ENCODE results near the gene NAA11. TPM values are rescaled to one million over a fixed set of nuclear protein-coding genes. Genes with fewer than 3 reads are reported as not detected.

Gene NAA11
- total RNA-seq = not detected

DNA sequence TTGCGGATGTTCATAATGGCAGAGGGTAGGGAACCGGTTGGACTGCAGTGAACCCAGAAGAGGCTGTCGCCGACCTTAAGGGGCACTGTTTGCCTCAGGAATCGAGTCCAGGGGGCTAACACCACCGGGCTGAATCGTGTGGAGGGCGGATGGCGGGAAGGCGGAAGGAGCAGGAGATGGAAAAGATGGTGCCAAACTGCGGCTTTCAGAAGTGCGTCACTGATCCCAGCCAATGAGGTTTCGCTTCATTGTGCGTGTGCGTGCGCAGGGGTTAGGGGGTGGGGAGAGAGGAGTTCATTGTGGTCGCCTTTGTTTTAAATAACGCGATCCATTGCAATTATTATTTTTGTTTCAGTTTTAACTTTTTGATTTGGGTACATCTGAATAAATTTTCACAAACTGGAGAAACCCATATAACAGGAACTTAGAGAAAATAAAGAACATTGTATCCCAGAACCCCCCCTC is at the start of gene NAA11:
TSS of gene NAA11 (minus strand) at position 198 of the 465 bp plus-strand sequence. CDS start at position 14, 184 bp downstream.
- ChIA-PET POLR2A (no interaction called here), CTCF (no interaction called here)
- Mint-ChIP-seq H3K36me3 (ENCODE audit: low read depth) (no peaks in the 10 kb centered on the region), H3K4me1 (ENCODE audit: low read depth) (no peaks in the 10 kb centered on the region), H3K4me3 (no peak within 1 kb of the TSS), H3K27me3 (ENCODE audit: low read depth) (no peaks in the 10 kb centered on the region), H3K9me3 (ENCODE audit: insufficient read depth) (no peaks in the 10 kb centered on the region), H3K27ac (no peak within 1 kb of the TSS)
- ATAC-seq = no peak
- DNase-seq = no peak

DNA sequence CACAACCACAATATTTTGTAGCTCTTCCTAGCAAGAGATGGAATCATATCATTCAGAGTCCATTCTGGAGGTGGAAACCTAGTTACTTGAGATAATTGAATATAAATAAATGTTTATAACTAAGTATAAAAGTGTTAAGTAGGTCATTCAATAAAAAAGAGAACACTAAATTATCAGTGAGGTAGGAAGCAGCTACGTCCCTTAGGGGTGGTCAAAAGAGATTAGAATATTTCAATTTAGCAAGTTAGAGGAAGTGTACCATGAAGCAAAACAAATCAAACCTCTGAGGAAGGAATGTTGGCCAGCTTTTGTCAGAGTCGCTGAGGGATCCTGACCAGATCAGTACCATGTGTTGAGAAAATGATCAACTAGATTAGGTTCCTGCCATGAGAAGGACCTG is 44.2 kb upstream of the NAA11 start:
- Mint-ChIP-seq H3K9me3 (ENCODE audit: insufficient read depth) (no peaks in the 10 kb centered on the region), H3K36me3 (ENCODE audit: low read depth) (no peaks in the 10 kb centered on the region), H3K27me3 (ENCODE audit: low read depth) (no peaks in the 10 kb centered on the region), H3K27ac (no peak overlapping the region), H3K4me1 (ENCODE audit: low read depth) (no peaks in the 10 kb centered on the region), H3K4me3 (no peak overlapping the region)
- ChIA-PET CTCF (no interaction called here), POLR2A (no interaction called here)
- no peak for DNase-seq
- no peak for ATAC-seq

DNA sequence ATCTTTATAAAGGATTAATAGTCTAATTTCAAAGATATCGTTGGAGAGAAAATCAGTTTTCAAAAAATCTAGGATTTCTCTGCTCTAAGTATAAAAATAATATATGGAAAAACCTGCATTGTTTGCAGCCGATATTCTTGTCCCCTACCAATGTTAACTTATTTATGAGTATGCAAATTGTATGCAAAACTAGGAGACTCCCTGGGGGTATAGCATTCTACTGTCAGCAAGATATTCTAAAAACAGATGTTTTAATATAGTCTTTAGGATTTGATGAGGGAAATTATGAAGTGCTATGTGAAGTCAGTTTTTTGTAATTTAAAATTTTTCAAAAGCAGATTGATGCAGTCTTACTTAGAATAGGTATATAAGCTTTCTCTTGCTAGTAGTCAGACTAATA is 41.2 kb upstream of the NAA11 start:
- no peak overlapping the region for H3K4me3 Mint-ChIP-seq
- DNase-seq (no peak), ATAC-seq (no peak)
- no peaks in the 10 kb centered on the region for H3K36me3 Mint-ChIP-seq (ENCODE audit: low read depth)
- CTCF ChIA-PET = no interaction called here
- H3K27ac Mint-ChIP-seq = no peak overlapping the region
- no peaks in the 10 kb centered on the region for H3K9me3 Mint-ChIP-seq (ENCODE audit: insufficient read depth)
- no peaks in the 10 kb centered on the region for H3K27me3 Mint-ChIP-seq (ENCODE audit: low read depth)
- H3K4me1 Mint-ChIP-seq (ENCODE audit: low read depth) = no peaks in the 10 kb centered on the region
- POLR2A ChIA-PET = no interaction called here

DNA sequence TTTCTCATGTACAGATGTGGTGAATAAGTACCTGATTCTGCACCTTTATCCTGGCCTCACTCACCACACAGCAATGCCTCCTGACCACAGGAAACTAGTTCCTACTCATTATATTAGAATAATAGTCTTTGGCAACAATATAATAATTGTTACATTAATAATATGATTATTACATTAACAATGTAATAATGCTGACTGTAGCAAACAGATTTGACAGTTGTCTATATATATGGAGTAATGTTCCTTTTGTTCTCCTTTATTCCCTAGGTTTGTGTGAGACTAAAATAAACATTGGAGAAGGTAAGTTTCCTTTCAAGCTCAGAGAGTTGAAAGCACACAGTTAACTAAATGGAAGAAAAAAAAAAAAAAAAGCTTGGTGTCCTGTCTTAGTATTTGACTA is 40.6 kb upstream of the NAA11 start:
- ChIA-PET CTCF (no interaction called here), POLR2A (no interaction called here)
- ATAC-seq (no peak), DNase-seq (no peak)
- Mint-ChIP-seq H3K4me1 (ENCODE audit: low read depth) (no peaks in the 10 kb centered on the region), H3K9me3 (ENCODE audit: insufficient read depth) (no peaks in the 10 kb centered on the region), H3K27ac (no peak overlapping the region), H3K36me3 (ENCODE audit: low read depth) (no peaks in the 10 kb centered on the region), H3K4me3 (no peak overlapping the region), H3K27me3 (ENCODE audit: low read depth) (no peaks in the 10 kb centered on the region)

DNA sequence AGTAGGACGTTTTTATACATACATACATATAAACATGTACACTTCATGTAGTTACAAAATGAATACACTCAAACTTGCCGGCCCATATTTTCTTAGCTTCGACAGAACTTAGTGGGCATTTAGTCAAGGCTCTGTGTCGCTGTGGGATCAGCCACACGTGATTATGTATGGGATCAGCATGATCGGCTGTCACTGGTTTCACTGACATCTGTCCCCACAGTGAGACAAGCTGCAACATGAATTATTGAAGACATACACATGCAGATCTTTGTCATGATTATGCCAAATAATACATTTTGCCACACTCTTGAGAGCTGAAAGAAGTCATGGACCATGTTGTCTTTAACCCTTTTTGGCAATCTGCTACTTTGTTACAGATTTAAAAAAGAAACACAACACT is 38.2 kb upstream of the NAA11 start:
- Mint-ChIP-seq H3K27me3 (ENCODE audit: low read depth) (no peaks in the 10 kb centered on the region), H3K27ac (no peak overlapping the region)
- CTCF ChIA-PET = interaction anchor here (0.6 kb wide), 1 partner anchor 952 kb away, joined by 3 read pairs; no protein-coding TSS in a partner anchor

DNA sequence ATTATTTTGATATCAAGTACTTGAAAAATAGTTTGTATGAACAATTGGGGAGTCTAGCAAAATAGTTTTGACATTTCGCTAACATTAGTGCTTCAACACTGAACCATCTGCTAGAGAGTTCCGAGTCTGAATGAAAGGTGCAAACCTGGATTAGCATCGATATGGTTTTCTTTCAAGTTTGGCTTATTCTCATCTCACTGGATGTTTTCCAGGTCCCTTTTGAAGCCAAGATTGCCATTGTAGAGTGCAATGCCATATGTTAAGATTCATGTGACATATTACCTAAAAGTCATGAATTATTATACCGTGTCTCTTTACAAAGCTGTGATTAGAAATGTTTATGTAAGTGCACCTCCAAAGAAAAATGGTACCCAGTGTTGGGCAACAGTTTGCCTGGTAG is 36.8 kb upstream of the NAA11 start:
- no peak for ATAC-seq
- ChIA-PET POLR2A (no interaction called here), CTCF (no interaction called here)
- Mint-ChIP-seq H3K36me3 (ENCODE audit: low read depth) (no peaks in the 10 kb centered on the region), H3K4me1 (ENCODE audit: low read depth) (no peaks in the 10 kb centered on the region), H3K27ac (no peak overlapping the region), H3K27me3 (ENCODE audit: low read depth) (no peaks in the 10 kb centered on the region), H3K9me3 (ENCODE audit: insufficient read depth) (no peaks in the 10 kb centered on the region), H3K4me3 (no peak overlapping the region)
- no peak for DNase-seq

More for the DNA sequence above, 38.2 kb upstream of the NAA11 start:
- POLR2A ChIA-PET = no interaction called here
- no peaks in the 10 kb centered on the region for H3K9me3 Mint-ChIP-seq (ENCODE audit: insufficient read depth)
- no peak for DNase-seq
- ATAC-seq = no peak
- no peaks in the 10 kb centered on the region for H3K36me3 Mint-ChIP-seq (ENCODE audit: low read depth)
- no peaks in the 10 kb centered on the region for H3K4me1 Mint-ChIP-seq (ENCODE audit: low read depth)
- H3K4me3 Mint-ChIP-seq = no peak overlapping the region

DNA sequence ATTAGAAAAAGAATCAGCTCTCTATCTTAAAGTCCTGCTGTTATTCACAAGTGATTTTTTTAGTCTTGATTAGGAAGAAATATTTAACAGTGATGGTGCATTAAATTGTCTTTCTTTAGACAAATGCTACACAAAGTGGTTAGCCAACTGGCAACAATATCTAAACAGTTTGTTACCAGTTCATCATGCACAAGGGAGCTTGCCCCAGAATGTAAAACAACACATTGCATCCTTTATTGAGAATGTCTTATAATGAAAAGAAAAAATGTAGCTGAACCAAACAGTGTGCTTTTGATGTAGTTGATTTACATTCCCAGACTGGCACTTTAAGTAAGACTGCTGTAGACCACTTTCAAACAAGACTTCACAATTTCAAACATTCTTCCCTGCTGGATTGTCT is 34.1 kb upstream of the NAA11 start:
- no peak for ATAC-seq
- ChIA-PET POLR2A (no interaction called here), CTCF (no interaction called here)
- Mint-ChIP-seq H3K27me3 (ENCODE audit: low read depth) (no peaks in the 10 kb centered on the region), H3K27ac (no peak overlapping the region), H3K9me3 (ENCODE audit: insufficient read depth) (no peaks in the 10 kb centered on the region), H3K4me1 (ENCODE audit: low read depth) (no peaks in the 10 kb centered on the region), H3K4me3 (no peak overlapping the region), H3K36me3 (ENCODE audit: low read depth) (no peaks in the 10 kb centered on the region)
- DNase-seq = no peak

DNA sequence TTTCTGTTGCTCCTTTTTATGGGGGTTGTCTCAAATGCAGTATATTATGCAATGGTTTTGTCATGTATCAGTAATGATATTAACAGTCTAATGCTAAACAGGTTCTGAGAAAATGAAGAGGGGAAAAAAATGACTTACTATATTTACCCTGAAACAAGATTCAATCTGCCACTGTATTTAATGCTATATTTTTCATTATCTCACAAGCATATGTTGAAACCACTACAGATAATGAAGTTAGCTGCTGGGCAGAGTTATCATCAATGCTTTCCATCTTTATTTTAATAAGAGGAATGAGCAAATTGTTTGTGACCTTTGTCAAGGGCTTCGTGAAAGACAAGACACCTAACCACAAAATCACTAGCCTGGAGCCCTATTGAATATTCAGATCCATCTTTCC is 32.6 kb upstream of the NAA11 start:
- DNase-seq = no peak
- Mint-ChIP-seq H3K27me3 (ENCODE audit: low read depth) (no peaks in the 10 kb centered on the region), H3K9me3 (ENCODE audit: insufficient read depth) (no peaks in the 10 kb centered on the region), H3K4me1 (ENCODE audit: low read depth) (no peaks in the 10 kb centered on the region), H3K4me3 (no peak overlapping the region), H3K36me3 (ENCODE audit: low read depth) (no peaks in the 10 kb centered on the region), H3K27ac (no peak overlapping the region)
- ATAC-seq = no peak
- CTCF ChIA-PET = no interaction called here
- POLR2A ChIA-PET = no interaction called here

DNA sequence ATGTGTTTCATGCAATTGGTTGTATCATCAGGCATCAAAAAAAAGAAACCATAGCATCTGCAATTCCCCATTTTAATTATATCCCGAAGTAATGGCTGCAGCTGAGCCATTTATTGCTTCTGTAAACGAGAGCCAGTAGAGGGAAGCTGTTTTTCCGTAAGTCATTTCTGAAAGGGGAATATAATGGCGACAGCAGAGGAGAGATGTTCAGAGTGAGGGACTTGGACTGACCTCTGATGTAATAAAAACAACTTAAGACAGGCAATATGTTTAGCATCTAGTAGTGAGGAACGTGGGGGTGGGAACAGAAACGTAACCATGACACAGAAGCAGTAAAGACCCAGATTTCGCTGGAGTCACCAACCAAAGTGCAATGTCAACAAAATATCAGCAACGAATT is 31.5 kb upstream of the NAA11 start:
- H3K9me3 Mint-ChIP-seq (ENCODE audit: insufficient read depth) = no peaks in the 10 kb centered on the region
- H3K36me3 Mint-ChIP-seq (ENCODE audit: low read depth) = no peaks in the 10 kb centered on the region
- DNase-seq (no peak), ATAC-seq (no peak)
- no peaks in the 10 kb centered on the region for H3K4me1 Mint-ChIP-seq (ENCODE audit: low read depth)
- no peak overlapping the region for H3K4me3 Mint-ChIP-seq
- H3K27me3 Mint-ChIP-seq (ENCODE audit: low read depth) = no peaks in the 10 kb centered on the region
- POLR2A ChIA-PET = no interaction called here
- H3K27ac Mint-ChIP-seq = no peak overlapping the region
- CTCF ChIA-PET = no interaction called here

DNA sequence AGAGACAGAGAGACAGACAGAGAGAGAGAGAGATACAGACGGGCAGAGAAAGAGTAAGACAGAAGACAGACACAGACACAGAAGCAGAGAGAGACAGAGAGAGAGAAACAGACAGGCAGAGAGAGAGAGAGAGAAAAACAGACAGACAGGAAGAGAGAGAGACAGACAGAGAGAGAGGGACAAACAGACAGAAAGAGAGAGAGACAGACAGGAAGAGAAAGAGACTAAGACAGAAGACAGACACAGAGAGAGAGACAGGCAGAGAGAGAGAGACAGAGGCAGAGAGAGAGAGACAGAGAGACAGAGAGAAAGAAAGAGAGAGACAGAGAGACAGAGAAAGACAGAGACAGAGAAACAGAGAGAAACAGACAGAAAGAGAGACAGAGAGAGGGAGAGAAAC is 27.2 kb upstream of the NAA11 start:
- no peak for ATAC-seq
- ChIA-PET CTCF (no interaction called here), POLR2A (no interaction called here)
- H3K27me3 Mint-ChIP-seq (ENCODE audit: low read depth) = no peaks in the 10 kb centered on the region
- H3K9me3 Mint-ChIP-seq (ENCODE audit: insufficient read depth) = no peaks in the 10 kb centered on the region
- no peak overlapping the region for H3K27ac Mint-ChIP-seq
- no peak overlapping the region for H3K4me3 Mint-ChIP-seq
- H3K36me3 Mint-ChIP-seq (ENCODE audit: low read depth) = no peaks in the 10 kb centered on the region
- DNase-seq = no peak
- H3K4me1 Mint-ChIP-seq (ENCODE audit: low read depth) = no peaks in the 10 kb centered on the region

DNA sequence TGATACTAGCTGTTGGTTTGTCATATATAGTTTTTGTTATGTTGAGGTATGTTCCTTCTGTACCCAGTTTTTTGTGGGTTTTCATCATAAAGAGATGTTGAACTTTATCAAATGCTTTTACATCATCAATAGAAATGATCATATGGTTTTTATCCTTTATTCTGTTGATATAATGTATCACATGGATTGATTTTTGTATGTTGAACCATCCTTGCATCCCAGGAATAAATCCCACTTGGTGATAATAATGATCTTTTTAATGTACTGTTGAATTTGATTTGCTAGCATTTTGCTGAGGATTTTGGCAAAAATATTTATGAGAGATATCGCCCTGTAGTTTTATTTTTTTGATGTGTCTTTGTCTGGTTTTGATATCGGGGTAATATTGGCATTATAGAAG is 22.5 kb upstream of the NAA11 start:
- CTCF ChIA-PET = no interaction called here
- Mint-ChIP-seq H3K27me3 (ENCODE audit: low read depth) (no peaks in the 10 kb centered on the region), H3K27ac (no peak overlapping the region), H3K36me3 (ENCODE audit: low read depth) (no peaks in the 10 kb centered on the region), H3K4me1 (ENCODE audit: low read depth) (no peaks in the 10 kb centered on the region), H3K4me3 (no peak overlapping the region), H3K9me3 (ENCODE audit: insufficient read depth) (no peaks in the 10 kb centered on the region)
- ATAC-seq (no peak), DNase-seq (no peak)
- POLR2A ChIA-PET = no interaction called here

DNA sequence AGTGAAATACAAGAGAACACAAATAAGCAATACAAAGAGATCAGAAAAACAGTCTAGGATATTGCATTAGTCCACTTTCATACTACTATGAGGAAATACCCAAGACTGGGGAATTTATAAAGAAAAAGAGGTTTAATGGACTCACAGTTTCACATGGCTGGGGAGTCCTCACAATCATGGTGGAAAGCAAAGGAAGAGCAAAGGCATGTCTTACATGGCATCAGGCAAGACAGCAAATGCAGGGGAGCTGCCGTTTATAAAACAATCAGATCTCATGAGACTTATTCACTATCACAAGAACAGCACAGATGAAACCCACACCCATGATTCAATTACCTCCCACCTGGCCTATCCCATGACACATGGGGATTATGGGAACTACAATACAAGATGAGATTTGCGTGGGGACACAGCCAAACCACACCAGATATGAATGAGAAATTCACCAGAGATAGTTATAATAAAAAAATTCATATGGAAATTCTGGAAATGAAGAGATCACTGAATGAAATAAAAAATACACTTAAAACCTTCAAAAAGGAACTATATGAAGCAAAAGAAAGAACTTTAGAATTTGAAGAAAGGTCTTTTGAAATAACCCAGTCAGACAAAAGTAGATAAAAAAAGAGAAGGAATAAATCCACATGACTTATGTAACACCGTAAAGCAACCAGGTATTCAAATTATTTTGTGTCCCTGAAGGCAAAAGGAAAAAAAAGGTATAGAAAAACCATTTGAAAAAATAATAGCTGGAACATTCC is 16.2 kb upstream of the NAA11 start:
- ChIA-PET POLR2A (no interaction called here), CTCF (no interaction called here)
- no peak for DNase-seq
- H3K9me3 Mint-ChIP-seq (ENCODE audit: insufficient read depth) = peaks cover 11% of the 10 kb centered on the region
- no peaks in the 10 kb centered on the region for H3K4me1 Mint-ChIP-seq (ENCODE audit: low read depth)
- H3K27me3 Mint-ChIP-seq (ENCODE audit: low read depth) = no peaks in the 10 kb centered on the region
- no peak for ATAC-seq
- no peak overlapping the region for H3K4me3 Mint-ChIP-seq
- no peak overlapping the region for H3K27ac Mint-ChIP-seq
- H3K36me3 Mint-ChIP-seq (ENCODE audit: low read depth) = no peaks in the 10 kb centered on the region

DNA sequence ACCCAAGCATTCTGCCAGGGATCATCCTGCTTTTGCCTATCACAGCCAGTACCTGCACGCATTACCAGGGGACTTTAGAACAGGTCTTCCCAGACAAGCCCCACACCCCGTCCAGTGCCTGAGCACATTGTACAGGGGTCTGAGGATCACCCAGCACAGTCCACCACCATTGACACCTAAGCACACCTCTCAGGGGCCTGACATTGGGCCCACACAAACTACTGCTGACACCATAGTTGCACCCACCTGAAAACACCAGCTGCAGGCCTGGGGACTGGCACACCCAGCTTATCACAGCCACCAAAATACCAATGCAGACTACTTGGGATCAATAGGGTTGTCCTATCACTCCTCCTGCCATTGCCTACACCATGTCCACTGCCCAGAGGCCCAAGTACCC is 14.7 kb upstream of the NAA11 start:
- Mint-ChIP-seq H3K9me3 (ENCODE audit: insufficient read depth) (peaks cover 11% of the 10 kb centered on the region), H3K4me3 (no peak overlapping the region), H3K36me3 (ENCODE audit: low read depth) (no peaks in the 10 kb centered on the region), H3K27me3 (ENCODE audit: low read depth) (no peaks in the 10 kb centered on the region), H3K4me1 (ENCODE audit: low read depth) (no peaks in the 10 kb centered on the region), H3K27ac (no peak overlapping the region)
- ChIA-PET POLR2A (no interaction called here), CTCF (no interaction called here)
- ATAC-seq (no peak), DNase-seq (no peak)

Measured in activated CD8-positive, alpha-beta T cell treated with anti-CD3 and anti-CD28 coated beads, Interleukin-2, amount 10 ng/mL, durations not matched to agents 7 days and 5 days (primary cell).